Activated naive CD4-positive, alpha-beta T cell treated with anti-CD3 and anti-CD28 coated beads for 36 hours (primary cell): ENCODE data around the gene TAC3. TPM values are rescaled to one million over a fixed set of nuclear protein-coding genes. Genes with fewer than 3 reads are reported as not detected.
"Not testable (repeated sequence)": the region's sequence is repeated elsewhere in the genome, so short reads cannot be mapped to it uniquely, and the experiment has no call there.

Experiments
- CTCF ChIA-PET: fragments of 350-600 bp; sonication (Branson Sonifier 250); formaldehyde crosslinking; loops from one replicate; lab custom pipeline; 2021; ENCODE audit warnings: antibody characterized with exemption; lab: Charles Lee
- DNase-seq: peaks from one replicate; pipeline ENCODE4 v3.0.0-alpha.2; 2020
- H3K27ac Mint-ChIP-seq: one replicate; pipeline ENCODE4 v1.8.0; 2021; ENCODE audit warnings: mild to moderate bottlenecking, mixed read lengths
- H3K27me3 Mint-ChIP-seq: one replicate; pipeline ENCODE4 v1.8.0; 2021; ENCODE audit warnings: low read depth, mixed read lengths
- H3K36me3 Mint-ChIP-seq: one replicate; pipeline ENCODE4 v1.8.0; 2021; ENCODE audit warnings: low read depth, mixed read lengths
- H3K4me1 Mint-ChIP-seq: one replicate; pipeline ENCODE4 v1.8.0; 2021; ENCODE audit warnings: low read depth, mixed read lengths
- H3K4me3 Mint-ChIP-seq: one replicate; pipeline ENCODE4 v1.8.0; 2021; ENCODE audit warnings: mild to moderate bottlenecking, moderate library complexity, mixed read lengths
- H3K9me3 Mint-ChIP-seq: one replicate; pipeline ENCODE4 v1.8.0; 2021; ENCODE audit warnings: mixed read lengths
- intact Hi-C: fragments of 100-400 bp; cut with micrococcal nuclease; formaldehyde crosslinking; loops from one replicate; pipeline ENCODE4 v1.15.1; 2023
- total RNA-seq, 2 experiments: library from RNA; stranded (reverse); gene quantifications; one replicate each; pipeline ENCODE4 v1.2.3, GENCODE V29; 2021

TAC3 gene
- total RNA-seq, 2 experiments from 2014 or later, result 0.48 TPM; not detected in 1

DNA sequence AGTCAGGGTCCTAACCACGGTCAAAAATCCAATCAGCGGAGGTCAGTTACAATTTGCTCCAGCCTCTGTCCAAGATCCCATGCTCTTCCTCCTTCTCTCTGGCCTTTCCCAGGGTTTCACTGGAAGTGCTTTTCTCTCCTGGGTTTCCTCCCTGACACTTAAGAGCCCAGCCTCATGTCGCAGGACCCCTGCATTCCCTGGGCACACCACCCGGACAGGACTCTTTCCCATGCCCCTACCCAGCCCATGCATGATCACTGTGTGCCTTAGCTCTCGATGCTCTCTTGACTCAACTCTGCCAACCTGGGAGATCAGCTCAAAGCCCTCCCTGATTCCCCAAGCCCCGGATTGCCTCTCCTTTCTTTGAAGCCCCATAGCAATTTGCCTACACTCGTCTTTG, 15.5 kb upstream of the TAC3 start:
- H3K4me3 Mint-ChIP-seq, result no peak overlapping the region
- no peak for DNase-seq
- CTCF ChIA-PET, result interaction anchor here (0.9 to 9.2 kb wide), 8 partner anchors 11 to 80 kb away, joined by 3 to 88 read pairs (median 6); partner anchors contain the start of gene STAT6
- peaks cover 50% of the 10 kb centered on the region for H3K4me1 Mint-ChIP-seq
- H3K9me3 Mint-ChIP-seq, result no peaks in the 10 kb centered on the region
- intact Hi-C loops, result loop anchor here (1.0 kb wide), 2 partner anchors 31 to 81 kb away; no protein-coding TSS in a partner anchor
- H3K36me3 Mint-ChIP-seq, result no peaks in the 10 kb centered on the region
- H3K27ac Mint-ChIP-seq, result peak overlapping the region; percentile 42
- no peaks in the 10 kb centered on the region for H3K27me3 Mint-ChIP-seq

- H3K27me3 Mint-ChIP-seq, result no peaks in the 10 kb centered on the region
- intact Hi-C loops, result loop anchor here (1.0 kb wide), 2 partner anchors 31 to 81 kb away; no protein-coding TSS in a partner anchor
- H3K27ac Mint-ChIP-seq, result peak overlapping the region; percentile 42
- CTCF ChIA-PET, result interaction anchor here (0.7 to 9.2 kb wide), 13 partner anchors 10 to 93 kb away, joined by 3 to 88 read pairs (median 4); partner anchors contain the start of genes STAT6 and TAC3
- H3K36me3 Mint-ChIP-seq, result no peaks in the 10 kb centered on the region
- no peaks in the 10 kb centered on the region for H3K9me3 Mint-ChIP-seq
- H3K4me1 Mint-ChIP-seq, result peaks cover 55% of the 10 kb centered on the region
- peak overlapping the region; percentile 2 for H3K4me3 Mint-ChIP-seq
- DNase-seq, result peak; percentile 64
These were observed 14.9 kb upstream of the TAC3 start for GRCh38 chr12:57031138-57031725.

DNA sequence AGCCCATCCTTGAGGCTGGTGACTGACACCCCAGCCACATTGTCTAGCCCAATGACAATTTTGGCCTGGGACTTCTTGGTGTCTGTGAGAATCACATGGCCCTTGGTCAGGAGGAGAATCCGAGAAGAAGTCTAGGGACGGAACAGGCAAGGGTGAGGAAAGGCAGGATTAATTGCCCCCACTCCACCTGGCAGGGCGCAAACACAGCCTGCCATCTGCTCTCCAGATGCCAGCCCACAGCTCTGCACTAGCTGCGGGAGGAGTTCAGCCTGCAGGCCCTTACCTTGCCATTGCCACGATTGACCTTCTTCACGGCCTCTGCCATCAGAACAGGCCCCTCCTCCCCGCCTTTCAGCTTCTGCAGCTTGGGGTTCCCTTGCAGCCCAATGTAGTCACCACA, 13.1 kb upstream of the TAC3 start:
- H3K27me3 Mint-ChIP-seq, result no peaks in the 10 kb centered on the region
- H3K4me1 Mint-ChIP-seq, result peaks cover 60% of the 10 kb centered on the region
- CTCF ChIA-PET, result interaction anchor here (0.6 to 9.2 kb wide), 7 partner anchors 11 to 95 kb away, joined by 3 to 88 read pairs (median 12); partner anchors contain the start of genes STAT6 and TAC3
- no peaks in the 10 kb centered on the region for H3K9me3 Mint-ChIP-seq
- no peak overlapping the region for H3K4me3 Mint-ChIP-seq
- no peaks in the 10 kb centered on the region for H3K36me3 Mint-ChIP-seq
- no peak for DNase-seq
- intact Hi-C loops, result no loop called here
- no peak overlapping the region for H3K27ac Mint-ChIP-seq

- CTCF ChIA-PET, result interaction anchor here (0.5 to 4.3 kb wide), 20 partner anchors 8 to 526 kb away, joined by 3 to 25 read pairs (median 5); partner anchors contain the start of genes SHMT2, STAT6 and TAC3
- DNase-seq, result peak; percentile 30
- Mint-ChIP-seq H3K9me3 (no peaks in the 10 kb centered on the region), H3K4me1 (peaks cover 60% of the 10 kb centered on the region), H3K27me3 (no peaks in the 10 kb centered on the region), H3K36me3 (no peaks in the 10 kb centered on the region), H3K27ac (peak overlapping the region; percentile 84), H3K4me3 (no peak overlapping the region)
- intact Hi-C loops, result loop anchor here (2.0 kb wide), 1 partner anchor 19 kb away; no protein-coding TSS in a partner anchor
These were observed 11.4 kb upstream of the TAC3 start for GRCh38 chr12:57027805-57028153.

GRCh38 chr12:57027011-57027804, 10.9 kb upstream of the TAC3 start:
- no peaks in the 10 kb centered on the region for H3K36me3 Mint-ChIP-seq
- intact Hi-C loops, result loop anchor here (2.0 kb wide), 1 partner anchor 20 kb away; no protein-coding TSS in a partner anchor
- CTCF ChIA-PET, result interaction anchor here (0.5 to 4.3 kb wide), 25 partner anchors 9 to 576 kb away, joined by 3 to 25 read pairs (median 4); partner anchors contain the start of genes SHMT2, STAT6 and TAC3
- peak overlapping the region; percentile 17 for H3K4me3 Mint-ChIP-seq
- H3K4me1 Mint-ChIP-seq, result peaks cover 62% of the 10 kb centered on the region
- H3K9me3 Mint-ChIP-seq, result no peaks in the 10 kb centered on the region
- peak overlapping the region; percentile 84 for H3K27ac Mint-ChIP-seq
- DNase-seq, result peak; percentile 33
- H3K27me3 Mint-ChIP-seq, result no peaks in the 10 kb centered on the region

- H3K27ac Mint-ChIP-seq, result no peak overlapping the region
- no peaks in the 10 kb centered on the region for H3K36me3 Mint-ChIP-seq
- no peaks in the 10 kb centered on the region for H3K27me3 Mint-ChIP-seq
- H3K9me3 Mint-ChIP-seq, result no peaks in the 10 kb centered on the region
- no peak overlapping the region for H3K4me3 Mint-ChIP-seq
- CTCF ChIA-PET, result interaction anchor here (0.6 to 1.7 kb wide), 7 partner anchors 8 to 99 kb away, joined by 3 to 5 read pairs (median 3); partner anchors contain the start of gene STAT6
- no peak for DNase-seq
- intact Hi-C loops, result no loop called here
- H3K4me1 Mint-ChIP-seq, result peaks cover 58% of the 10 kb centered on the region
These were observed 8.9 kb upstream of the TAC3 start for GRCh38 chr12:57025196-57025595.

GRCh38 chr12:57022324-57022723, 6.0 kb upstream of the TAC3 start:
- H3K36me3 Mint-ChIP-seq, intact Hi-C loops, H3K27ac Mint-ChIP-seq: not testable (repeated sequence)

DNA sequence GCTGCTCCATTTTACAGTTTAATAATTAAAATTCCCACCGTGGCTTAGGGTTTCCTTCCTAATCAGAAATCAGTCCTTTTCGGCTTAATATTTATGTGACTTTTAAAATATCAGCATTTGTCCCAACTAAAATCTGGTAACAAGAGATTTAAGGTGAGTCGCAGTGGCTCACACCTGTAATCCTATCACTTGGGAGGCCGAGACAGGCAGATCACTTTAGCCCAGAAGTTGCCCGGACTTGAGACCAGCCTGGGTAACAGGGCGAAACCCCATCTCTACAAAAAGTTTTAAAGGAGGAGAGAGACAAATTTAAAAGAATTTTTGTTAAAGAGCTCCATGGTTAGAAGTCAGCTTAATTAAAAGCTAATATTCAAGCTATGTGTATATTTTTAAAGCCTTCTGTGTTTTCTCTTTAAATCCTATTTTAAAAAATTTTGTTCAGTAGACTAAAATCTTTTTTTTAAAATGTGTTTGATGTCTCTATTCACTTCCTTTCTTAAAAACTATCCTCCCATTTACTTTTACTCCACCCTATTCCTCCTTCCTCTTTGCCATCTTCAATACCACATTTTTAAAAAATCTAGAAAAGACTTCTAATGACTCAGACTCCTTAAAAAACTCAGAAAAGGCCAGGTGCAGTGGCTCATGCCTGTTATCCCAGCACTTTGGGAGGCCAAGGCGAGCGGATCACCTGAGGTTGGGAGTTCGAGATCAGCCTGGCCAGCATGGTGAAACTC, 3.8 kb upstream of the TAC3 start:
- Mint-ChIP-seq H3K9me3 (no peaks in the 10 kb centered on the region), H3K36me3 (no peaks in the 10 kb centered on the region), H3K27me3 (no peaks in the 10 kb centered on the region), H3K4me1 (peaks cover 29% of the 10 kb centered on the region), H3K4me3 (no peak overlapping the region), H3K27ac (no peak overlapping the region)
- DNase-seq, result no peak
- CTCF ChIA-PET, result interaction anchor here (1.0 to 2.1 kb wide), 6 partner anchors 9 to 59 kb away, joined by 3 to 7 read pairs (median 4); partner anchors contain the start of gene NEMP1
- intact Hi-C loops, result loop anchor here (1.0 kb wide), 1 partner anchor 9 kb away; no protein-coding TSS in a partner anchor

More at GRCh38 chr12:57022324-57022723, 6.0 kb upstream of the TAC3 start:
- not testable (repeated sequence) for DNase-seq, H3K27me3 Mint-ChIP-seq, H3K4me3 Mint-ChIP-seq, H3K9me3 Mint-ChIP-seq
- peaks cover 44% of the 10 kb centered on the region for H3K4me1 Mint-ChIP-seq
- CTCF ChIA-PET, result interaction anchor here (0.7 to 1.7 kb wide), 3 partner anchors 12 to 43 kb away, joined by 3 to 4 read pairs (median 3); no protein-coding TSS in a partner anchor

- H3K4me3 Mint-ChIP-seq, result no peak overlapping the region
These were observed 2.6 kb upstream of the TAC3 start for GRCh38 chr12:57018906-57019305.

DNA sequence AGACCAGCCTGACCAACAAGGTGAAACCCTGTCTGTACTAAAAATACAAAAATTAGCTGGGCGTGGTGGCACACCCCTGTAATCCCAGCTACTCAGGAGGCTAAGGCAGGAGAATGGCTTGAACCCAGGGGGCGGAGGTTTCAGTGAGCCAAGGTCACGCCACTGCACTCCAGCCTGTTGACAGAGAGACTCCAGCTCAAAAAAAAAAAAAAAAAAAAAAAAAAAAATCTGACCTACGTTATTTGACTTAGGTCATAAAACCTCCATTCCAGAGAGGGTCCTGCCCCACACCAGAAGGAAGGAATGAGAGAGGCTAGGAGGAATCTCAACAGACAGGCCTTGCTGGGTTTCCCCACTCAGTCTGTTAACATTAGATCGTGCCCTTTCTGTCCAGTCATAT, 2.0 kb upstream of the TAC3 start:
- H3K27ac Mint-ChIP-seq, H3K9me3 Mint-ChIP-seq, intact Hi-C loops, H3K4me3 Mint-ChIP-seq, H3K27me3 Mint-ChIP-seq, DNase-seq, H3K36me3 Mint-ChIP-seq: not testable (repeated sequence)
- peaks cover 35% of the 10 kb centered on the region for H3K4me1 Mint-ChIP-seq
- CTCF ChIA-PET, result interaction anchor here (0.7 to 3.5 kb wide), 11 partner anchors 9 to 596 kb away, joined by 3 to 34 read pairs (median 6); partner anchors contain the start of genes STAT6 and ZBTB39

More at GRCh38 chr12:57018906-57019305, 2.6 kb upstream of the TAC3 start:
- CTCF ChIA-PET, result interaction anchor here (0.7 to 3.5 kb wide), 13 partner anchors 9 to 596 kb away, joined by 3 to 34 read pairs (median 5); partner anchors contain the start of genes STAT6 and ZBTB39
- DNase-seq, result no peak
- no peaks in the 10 kb centered on the region for H3K36me3 Mint-ChIP-seq
- H3K27ac Mint-ChIP-seq, result no peak overlapping the region
- no peaks in the 10 kb centered on the region for H3K9me3 Mint-ChIP-seq
- peaks cover 31% of the 10 kb centered on the region for H3K4me1 Mint-ChIP-seq
- H3K27me3 Mint-ChIP-seq, result no peaks in the 10 kb centered on the region
- intact Hi-C loops, result loop anchor here (1.0 kb wide), 1 partner anchor 8 kb away; no protein-coding TSS in a partner anchor
